Liver (tissue), 9 donors: ENCODE data around the gene BORCS8. TPM values are rescaled to one million over a fixed set of nuclear protein-coding genes. Genes with fewer than 3 reads are reported as not detected.

Experiments
- DNase-seq: peaks from one replicate; pipeline ENCODE4 v3.0.0-alpha.2; 2017; ENCODE audit warnings: low spot score
- H3K27ac ChIP-seq, 2 donors: one replicate each; pipeline ENCODE4 v1.7.0; 2013; ENCODE audit warnings: inconsistent platforms in 2 of 2, low read length in 2 of 2, control low read depth in 1 of 2, low read depth in 1 of 2, mild to moderate bottlenecking in 1 of 2
- H3K27me3 ChIP-seq, 4 donors: one replicate each; pipeline versions ENCODE4 v1.6.1 to v1.7.0; 2013; ENCODE audit warnings: low read length in 3 of 4, inconsistent platforms in 1 of 4, mild to moderate bottlenecking in 1 of 4, moderate library complexity in 1 of 4; ENCODE audit not compliant: control insufficient read depth in 4 of 4, insufficient read depth in 4 of 4
- H3K36me3 ChIP-seq, 4 donors: one replicate each; pipeline versions ENCODE4 v1.6.1 to v1.7.0; 2013; ENCODE audit warnings: low read length in 3 of 4, mild to moderate bottlenecking in 3 of 4, low read depth in 1 of 4, moderate library complexity in 1 of 4; ENCODE audit not compliant: control insufficient read depth in 4 of 4, insufficient read depth in 3 of 4
- H3K4me1 ChIP-seq, 4 donors: one replicate each; pipeline versions ENCODE4 v1.6.1 to v1.7.0; 2013; ENCODE audit warnings: low read length in 3 of 4, mild to moderate bottlenecking in 3 of 4, moderate library complexity in 1 of 4; ENCODE audit not compliant: control insufficient read depth in 4 of 4, insufficient read depth in 4 of 4
- H3K4me3 ChIP-seq, 3 donors: one replicate each; pipeline versions ENCODE4 v1.6.1 to v1.7.0; 2013; ENCODE audit warnings: low read length in 3 of 3, control low read depth in 1 of 3, low read depth in 1 of 3, mild to moderate bottlenecking in 1 of 3
- H3K9ac ChIP-seq, 2 donors: one replicate each; pipeline ENCODE4 v1.7.0; 2013; ENCODE audit warnings: low read length in 2 of 2, mild to moderate bottlenecking in 2 of 2, moderate library complexity in 2 of 2, control low read depth in 1 of 2, low read depth in 1 of 2
- H3K9me3 ChIP-seq, 4 donors: one replicate each; pipeline versions ENCODE4 v1.6.1 to v1.7.0; 2013; ENCODE audit warnings: low read length in 3 of 4; ENCODE audit not compliant: control insufficient read depth in 4 of 4
- ATF3 ChIP-seq: IDR thresholded peaks from 2 replicates; pipeline ENCODE4 v1.6.1; 2016; ENCODE audit warnings: antibody characterized with exemption
- CTCF ChIP-seq: fragments of 150-350 bp; IDR thresholded peaks from 2 replicates; pipeline ENCODE4 v1.5.1; 2017; ENCODE audit warnings: improper control_type of control experiment, low read depth, low read length; ENCODE audit not compliant: missing input control
- FOXA2 ChIP-seq: IDR thresholded peaks from 2 replicates; pipeline ENCODE4 v1.6.1; 2016; ENCODE audit warnings: antibody characterized with exemption
- GABPA ChIP-seq, 2 donors: IDR thresholded peaks in 1 of 2; conservative IDR thresholded peaks in 1 of 2; 2 replicates each; pipeline ENCODE4 v1.6.1; 2016; ENCODE audit warnings: antibody characterized with exemption in 2 of 2, mild to moderate bottlenecking in 1 of 2, moderate library complexity in 1 of 2
- HNF4A ChIP-seq, 2 donors: conservative IDR thresholded peaks; 2 replicates each; pipeline ENCODE4 v1.6.1; 2016; ENCODE audit warnings: antibody characterized with exemption in 2 of 2, mild to moderate bottlenecking in 2 of 2
- HNF4G ChIP-seq: IDR thresholded peaks from 2 replicates; pipeline ENCODE4 v1.6.1; 2016; ENCODE audit warnings: antibody characterized with exemption
- JUND ChIP-seq, 2 donors: IDR thresholded peaks; 2 replicates each; pipeline ENCODE4 v1.6.1; 2016; ENCODE audit warnings: antibody characterized with exemption in 2 of 2
- MAX ChIP-seq: IDR thresholded peaks from 2 replicates; pipeline ENCODE4 v1.6.1; 2016; ENCODE audit warnings: antibody characterized with exemption
- NR2F2 ChIP-seq: IDR thresholded peaks from 2 replicates; pipeline ENCODE4 v1.6.1; 2016; ENCODE audit warnings: antibody characterized with exemption
- RAD21 ChIP-seq, 2 donors: IDR thresholded peaks; 2 replicates each; pipeline ENCODE4 v1.6.1; 2016; ENCODE audit warnings: antibody characterized with exemption in 2 of 2, mild to moderate bottlenecking in 2 of 2
- REST ChIP-seq: IDR thresholded peaks from 2 replicates; pipeline ENCODE4 v1.6.1; 2016; ENCODE audit warnings: antibody characterized with exemption, mild to moderate bottlenecking
- RXRA ChIP-seq, 2 donors: IDR thresholded peaks; 2 replicates each; pipeline ENCODE4 v1.6.1; 2017 to 2018; ENCODE audit warnings: antibody characterized with exemption in 2 of 2, mild to moderate bottlenecking in 1 of 2
- SP1 ChIP-seq: IDR thresholded peaks from 2 replicates; pipeline ENCODE4 v1.6.1; 2018; ENCODE audit warnings: antibody characterized with exemption, mild to moderate bottlenecking
- TAF1 ChIP-seq: conservative IDR thresholded peaks from 2 replicates; pipeline ENCODE4 v1.6.1; 2016; ENCODE audit warnings: antibody characterized with exemption, mild to moderate bottlenecking
- ZBTB33 ChIP-seq: IDR thresholded peaks from 2 replicates; pipeline ENCODE4 v1.6.1; 2016; ENCODE audit warnings: antibody characterized with exemption
- WGBS: extraction: QIAGEN DNeasy Blood & Tissue Kit; methylation state at CpG from one replicate; pipeline ENCODE4 v1.1.7; 2013; 5-methylcytosine and 5-hydroxymethylcytosine counted together
- polyA plus RNA-seq, 2 donors: library from polyadenylated mRNA; stranded (reverse) in 1 of 2; unstranded in 1 of 2; fragments of 200-250 nt in 1 of 2; fragments of >200 nt in 1 of 2; fragmentation: Nextera tagmentation in 1 of 2; extraction: Ambion mirVana in 1 of 2; gene quantifications; one replicate each; pipeline versions ENCODE4 v1.2.1 to v1.2.3, GENCODE V29; 2013 to 2015
- total RNA-seq, 2 donors: library from RNA; depleted of rRNA; stranded (reverse); fragments of >200 nt; gene quantifications; one replicate each; pipeline ENCODE4 v1.2.3, GENCODE V29; 2014
- donor health status: healthy.
- donor health status: healthy.
- donor health status: healthy.
- donor health status: healthy.
- donor health status: healthy.

BORCS8 gene
- total and polyA plus RNA-seq, 4 donors: 7.6 to 13.5 (median 9.4) TPM

- Histone ChIP-seq H3K4me1 (peaks cover 0 to 9% (median 0%) of the 10 kb centered on the region in 4 donors), H3K9me3 (no peaks in the 10 kb centered on the region), H3K27ac (no peak overlapping the region), H3K9ac (no peak overlapping the region), H3K4me3 (no peak overlapping the region), H3K36me3 (no peaks in the 10 kb centered on the region), H3K27me3 (no peaks in the 10 kb centered on the region)
- WGBS: 93% methylated on average over 6 of the region's 6 CpGs
- no peak for DNase-seq
- no peak for TF ChIP-seq RAD21 (IDR thresholded peaks at IDR 0.05)
- no peak for TF ChIP-seq ATF3
- TF ChIP-seq JUND (IDR thresholded peaks at IDR 0.05): no peak
- no peak for TF ChIP-seq TAF1
- no peak for TF ChIP-seq SP1
- no peak for TF ChIP-seq HNF4G
These were observed 20.9 kb downstream of the BORCS8 start for GRCh38 chr19:19170873-19171672.

- H3K4me1 ChIP-seq: peaks cover 0 to 9% (median 0%) of the 10 kb centered on the region in 4 donors
- H3K27me3 ChIP-seq: no peaks in the 10 kb centered on the region
- no peak within 1 kb of the TSS for H3K27ac ChIP-seq
- no peaks in the 10 kb centered on the region for H3K36me3 ChIP-seq
- 25% methylated on average over 56 of the region's 56 CpGs for WGBS
- no peak within 1 kb of the TSS for H3K9ac ChIP-seq
- peak within 1 kb of the TSS in 1 of 3 donors; percentile 7 for H3K4me3 ChIP-seq
- peak; percentile 85 for DNase-seq
- H3K9me3 ChIP-seq: no peaks in the 10 kb centered on the region
- TF ChIP-seq RAD21 (IDR thresholded peaks at IDR 0.05) (no peak), NR2F2 (peak; percentile 65)
These were observed 21.7 kb downstream of the BORCS8 start, which contains the start of gene MEF2B for GRCh38 chr19:19170053-19170872. Gene MEF2B, minus strand, starts transcription at chr19:19170263. Its CDS starts 19,528 bp downstream, at chr19:19150735.

- no peaks in the 10 kb centered on the region for H3K27me3 ChIP-seq
- H3K9ac ChIP-seq: no peak overlapping the region
- H3K36me3 ChIP-seq: no peaks in the 10 kb centered on the region
- TF ChIP-seq NR2F2: no peak
- TF ChIP-seq RXRA (IDR thresholded peaks at IDR 0.05): no peak
- TF ChIP-seq HNF4A (conservative IDR thresholded peaks at IDR 0.05): no peak
- no peak for TF ChIP-seq REST
- no peak for TF ChIP-seq MAX
- no peak for TF ChIP-seq CTCF
- no peak for TF ChIP-seq ZBTB33
- TF ChIP-seq GABPA (IDR thresholded peaks at IDR 0.05 in 1 of 2, conservative IDR thresholded peaks at IDR 0.05 in 1 of 2): no peak
- TF ChIP-seq FOXA2: no peak
- WGBS: 90% methylated on average over 9 of the region's 9 CpGs
- H3K4me3 ChIP-seq: no peak overlapping the region
- no peak overlapping the region for H3K27ac ChIP-seq
- no peaks in the 10 kb centered on the region for H3K9me3 ChIP-seq
- peaks cover 0 to 6% (median 0%) of the 10 kb centered on the region in 4 donors for H3K4me1 ChIP-seq
- DNase-seq: no peak
These were observed 22.5 kb downstream of the BORCS8 start for GRCh38 chr19:19169236-19170052.
